ENCODE measurements around the gene MPV17L.
A peak's percentile ranks its signal among the peaks of the same experiment; 100 is the strongest.
"Not testable (repeated sequence)": the region's sequence is repeated elsewhere in the genome, so short reads cannot be mapped to it uniquely, and the experiment has no call there.

Gene MPV17L

GRCh38 chr16:15404792-15405191 is 9.2 kb downstream of the MPV17L start:
- Histone ChIP-seq H3K79me1 (replicated peaks; ENCODE audit: low read length, poor library complexity, severe bottlenecking) (no peaks in the 10 kb centered on the region), H2BK5ac (ENCODE audit: low read depth, low read length, poor library complexity, severe bottlenecking) (no peak overlapping the region), H3K4me1 (ENCODE audit: control insufficient read depth, insufficient read depth, low read depth, low read length) (no peaks in the 10 kb centered on the region), H3K18ac (ENCODE audit: low read depth in 1 of 2, low read length in 2 of 2) (no peak overlapping the region), H3K4ac (ENCODE audit: low read depth in 1 of 2, low read length in 2 of 2) (no peak overlapping the region), H2BK12ac (ENCODE audit: low read length in 2 of 2) (no peak overlapping the region), H2AK5ac (ENCODE audit: low read length, severe bottlenecking) (no peak overlapping the region), H4K8ac (ENCODE audit: low read length) (no peak overlapping the region), H3K23ac (ENCODE audit: low read length in 2 of 2) (no peak overlapping the region), H4K91ac (ENCODE audit: low read length) (no peak overlapping the region), H3K14ac (ENCODE audit: low read length in 2 of 2) (no peak overlapping the region), H3K4me3 (ENCODE audit: insufficient read depth in 1 of 2, low read depth in 1 of 2, low read length in 2 of 2) (no peak overlapping the region), H3K27ac (ENCODE audit: low read length, poor library complexity, severe bottlenecking) (no peak overlapping the region), H3K27me3 (ENCODE audit: control insufficient read depth in 1 of 2, insufficient read depth in 1 of 2, low read length in 2 of 2) (no peaks in the 10 kb centered on the region), H3K9ac (ENCODE audit: low read length) (no peak overlapping the region), H3K4me2 (ENCODE audit: low read length, poor library complexity, severe bottlenecking) (no peak overlapping the region), H3K36me3 (ENCODE audit: control insufficient read depth in 1 of 2, insufficient read depth in 2 of 2, low read depth in 1 of 2, low read length in 2 of 2) (no peaks in the 10 kb centered on the region), H2AFZ (ENCODE audit: low read depth, low read length) (no peak overlapping the region), H2BK15ac (ENCODE audit: low read depth, poor library complexity, severe bottlenecking) (no peak overlapping the region), H3K9me3 (ENCODE audit: control insufficient read depth, low read length) (no peaks in the 10 kb centered on the region), H2BK120ac (ENCODE audit: low read depth, low read length) (no peak overlapping the region)
- WGBS, result 72% methylated on average over 3 of the region's 4 CpGs
- DNase-seq, result peak; percentile 28

DNA sequence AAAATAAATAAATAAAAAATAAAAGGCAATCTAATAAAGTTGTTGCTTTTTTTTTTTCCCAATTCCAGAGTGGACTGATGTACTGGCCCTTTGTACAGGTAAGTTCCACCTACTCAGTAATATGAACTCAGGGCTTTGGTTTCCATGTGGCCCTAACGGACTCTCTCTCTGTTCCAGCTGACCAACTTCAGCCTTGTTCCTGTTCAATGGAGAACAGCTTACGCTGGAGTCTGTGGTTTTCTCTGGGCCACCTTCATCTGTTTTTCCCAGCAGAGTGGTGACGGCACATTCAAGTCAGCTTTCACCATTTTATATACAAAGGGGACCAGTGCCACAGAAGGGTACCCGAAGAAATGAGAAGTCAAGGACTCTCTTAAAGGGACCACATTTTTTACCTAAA is 12.2 kb downstream of the MPV17L start:
- WGBS, result 94% methylated on average over 4 of the region's 4 CpGs
- H2BK120ac ChIP-seq (ENCODE audit: low read depth, low read length), result not testable (repeated sequence)

GRCh38 chr16:15409476-15409875 is 13.9 kb downstream of the MPV17L start:
- H2AFZ ChIP-seq (ENCODE audit: low read depth, low read length); H3K23ac ChIP-seq (ENCODE audit: low read length in 2 of 2); H3K27me3 ChIP-seq (ENCODE audit: control insufficient read depth in 1 of 2, insufficient read depth in 1 of 2, low read length in 2 of 2); H3K4ac ChIP-seq (ENCODE audit: low read depth in 1 of 2, low read length in 2 of 2); H3K9ac ChIP-seq (ENCODE audit: low read length); H4K8ac ChIP-seq (ENCODE audit: low read length); H3K27ac ChIP-seq (ENCODE audit: low read length, poor library complexity, severe bottlenecking); H3K4me1 ChIP-seq (ENCODE audit: control insufficient read depth, insufficient read depth, low read depth, low read length); H2AK5ac ChIP-seq (ENCODE audit: low read length, severe bottlenecking); H2BK12ac ChIP-seq (ENCODE audit: low read length in 2 of 2); H2BK15ac ChIP-seq (ENCODE audit: low read depth, poor library complexity, severe bottlenecking); DNase-seq; H4K91ac ChIP-seq (ENCODE audit: low read length); H3K36me3 ChIP-seq (ENCODE audit: control insufficient read depth in 1 of 2, insufficient read depth in 2 of 2, low read depth in 1 of 2, low read length in 2 of 2); H3K9me3 ChIP-seq (ENCODE audit: control insufficient read depth, low read length); H3K4me2 ChIP-seq (ENCODE audit: low read length, poor library complexity, severe bottlenecking); H3K4me3 ChIP-seq (ENCODE audit: insufficient read depth in 1 of 2, low read depth in 1 of 2, low read length in 2 of 2); H3K14ac ChIP-seq (ENCODE audit: low read length in 2 of 2); H2BK120ac ChIP-seq (ENCODE audit: low read depth, low read length); H3K18ac ChIP-seq (ENCODE audit: low read depth in 1 of 2, low read length in 2 of 2); H3K79me1 ChIP-seq (replicated peaks; ENCODE audit: low read length, poor library complexity, severe bottlenecking); H2BK5ac ChIP-seq (ENCODE audit: low read depth, low read length, poor library complexity, severe bottlenecking): not testable (repeated sequence)
- WGBS, result 95% methylated on average over 3 of the region's 6 CpGs

More for the DNA sequence above, 12.2 kb downstream of the MPV17L start:
- H3K9ac ChIP-seq (ENCODE audit: low read length); H4K8ac ChIP-seq (ENCODE audit: low read length); H3K4me2 ChIP-seq (ENCODE audit: low read length, poor library complexity, severe bottlenecking); H3K23ac ChIP-seq (ENCODE audit: low read length in 2 of 2); H3K27ac ChIP-seq (ENCODE audit: low read length, poor library complexity, severe bottlenecking); H3K14ac ChIP-seq (ENCODE audit: low read length in 2 of 2); H3K9me3 ChIP-seq (ENCODE audit: control insufficient read depth, low read length); DNase-seq; H3K18ac ChIP-seq (ENCODE audit: low read depth in 1 of 2, low read length in 2 of 2); H2BK12ac ChIP-seq (ENCODE audit: low read length in 2 of 2); H3K4me3 ChIP-seq (ENCODE audit: insufficient read depth in 1 of 2, low read depth in 1 of 2, low read length in 2 of 2); H3K4ac ChIP-seq (ENCODE audit: low read depth in 1 of 2, low read length in 2 of 2); H3K79me1 ChIP-seq (replicated peaks; ENCODE audit: low read length, poor library complexity, severe bottlenecking); H4K91ac ChIP-seq (ENCODE audit: low read length); H3K4me1 ChIP-seq (ENCODE audit: control insufficient read depth, insufficient read depth, low read depth, low read length); H3K27me3 ChIP-seq (ENCODE audit: control insufficient read depth in 1 of 2, insufficient read depth in 1 of 2, low read length in 2 of 2); H2BK15ac ChIP-seq (ENCODE audit: low read depth, poor library complexity, severe bottlenecking); H2AK5ac ChIP-seq (ENCODE audit: low read length, severe bottlenecking); H3K36me3 ChIP-seq (ENCODE audit: control insufficient read depth in 1 of 2, insufficient read depth in 2 of 2, low read depth in 1 of 2, low read length in 2 of 2); H2AFZ ChIP-seq (ENCODE audit: low read depth, low read length); H2BK5ac ChIP-seq (ENCODE audit: low read depth, low read length, poor library complexity, severe bottlenecking): not testable (repeated sequence)

DNA sequence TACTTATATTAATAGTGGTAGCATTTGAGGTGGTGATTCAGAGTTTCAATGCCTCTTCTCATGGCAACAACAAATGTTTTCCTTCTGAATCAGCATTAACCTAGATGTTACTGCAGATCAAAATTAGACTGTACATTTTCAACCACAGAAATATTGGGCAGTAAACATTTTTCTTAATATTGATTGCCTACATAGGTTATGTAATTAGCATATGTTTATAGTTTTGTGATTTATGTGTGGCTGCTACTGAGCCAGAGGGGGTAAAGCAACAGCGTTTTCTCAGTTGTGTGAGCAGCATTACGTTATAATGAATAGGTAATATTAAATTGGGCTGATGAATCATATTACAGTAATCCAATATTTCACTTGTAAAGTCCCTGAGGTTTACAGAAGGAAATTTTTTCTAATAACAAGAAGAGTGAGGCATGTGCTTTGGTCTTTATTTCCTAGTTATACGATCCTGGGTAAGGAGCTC is 20.0 kb downstream of the MPV17L start:
- Histone ChIP-seq H2BK12ac (ENCODE audit: low read length in 2 of 2) (no peak overlapping the region), H2BK120ac (ENCODE audit: low read depth, low read length) (no peak overlapping the region), H3K36me3 (ENCODE audit: control insufficient read depth in 1 of 2, insufficient read depth in 2 of 2, low read depth in 1 of 2, low read length in 2 of 2) (no peaks in the 10 kb centered on the region), H3K18ac (ENCODE audit: low read depth in 1 of 2, low read length in 2 of 2) (no peak overlapping the region), H4K91ac (ENCODE audit: low read length) (no peak overlapping the region), H3K9ac (ENCODE audit: low read length) (peak overlapping the region; percentile 44), H3K79me1 (replicated peaks; ENCODE audit: low read length, poor library complexity, severe bottlenecking) (no peaks in the 10 kb centered on the region), H2AFZ (ENCODE audit: low read depth, low read length) (no peak overlapping the region), H2AK5ac (ENCODE audit: low read length, severe bottlenecking) (no peak overlapping the region), H3K4me3 (ENCODE audit: insufficient read depth in 1 of 2, low read depth in 1 of 2, low read length in 2 of 2) (peak overlapping the region in 1 of 2 experiments; percentile 33), H3K4me2 (ENCODE audit: low read length, poor library complexity, severe bottlenecking) (no peak overlapping the region), H3K4me1 (ENCODE audit: control insufficient read depth, insufficient read depth, low read depth, low read length) (no peaks in the 10 kb centered on the region), H3K9me3 (ENCODE audit: control insufficient read depth, low read length) (no peaks in the 10 kb centered on the region), H2BK15ac (ENCODE audit: low read depth, poor library complexity, severe bottlenecking) (no peak overlapping the region), H2BK5ac (ENCODE audit: low read depth, low read length, poor library complexity, severe bottlenecking) (no peak overlapping the region), H3K27ac (ENCODE audit: low read length, poor library complexity, severe bottlenecking) (no peak overlapping the region), H3K27me3 (ENCODE audit: control insufficient read depth in 1 of 2, insufficient read depth in 1 of 2, low read length in 2 of 2) (no peaks in the 10 kb centered on the region), H3K23ac (ENCODE audit: low read length in 2 of 2) (no peak overlapping the region), H3K14ac (ENCODE audit: low read length in 2 of 2) (no peak overlapping the region), H3K4ac (ENCODE audit: low read depth in 1 of 2, low read length in 2 of 2) (no peak overlapping the region), H4K8ac (ENCODE audit: low read length) (no peak overlapping the region)
- no peak for DNase-seq
- 75% methylated on average over 1 of the region's 3 CpGs for WGBS

All from mesenchymal stem cell (in vitro differentiated cells and primary cell).